PC-9 (cell line): ENCODE measurements around the gene SNPH. TPM values are rescaled to one million over a fixed set of nuclear protein-coding genes. Genes with fewer than 3 reads are reported as not detected.
"Not testable (repeated sequence)": the region's sequence is repeated elsewhere in the genome, so short reads cannot be mapped to it uniquely, and the experiment has no call there.

Experiments
- BruUV-seq: library from RNA; stranded (reverse); fragments of 400-500 nt; replicated peaks from 2 replicates; lab custom pipeline; 2021; lab: Mats Ljungman, UMichigan
- CTCF ChIA-PET: fragments of 300-600 bp; sonication (Branson Sonifier 250); formaldehyde crosslinking; loops from one replicate; lab custom pipeline; 2022; ENCODE audit warnings: antibody characterized with exemption; lab: Charles Lee
- POLR2A ChIA-PET: fragments of 300-600 bp; sonication (Branson Sonifier 250); formaldehyde crosslinking; loops from one replicate; lab custom pipeline; 2022; ENCODE audit warnings: antibody characterized with exemption; ENCODE audit not compliant: unreplicated experiment; lab: Charles Lee
- DNase-seq, 2 experiments: peaks; one replicate each; pipeline versions ENCODE4 v3.0.0 to v3.0.0-alpha.2; 2015 to 2022; ENCODE audit warnings: mixed read lengths in 1 of 2
- H2AFZ ChIP-seq: fragments of 200-600 bp; sonication (generic); 2 replicates; pipeline ENCODE4 v1.8.1; 2017; ENCODE audit warnings: antibody characterized with exemption
- H3F3A ChIP-seq: fragments of 200-600 bp; sonication (generic); 2 replicates; pipeline ENCODE4 v1.8.1; 2017; ENCODE audit warnings: antibody characterized with exemption, mild to moderate bottlenecking, low read depth; ENCODE audit not compliant: insufficient read depth
- H3K27ac ChIP-seq: fragments of 200-600 bp; sonication (generic); 2 replicates; pipeline ENCODE4 v1.6.1; 2016; ENCODE audit warnings: mixed run types
- H3K27me3 ChIP-seq: fragments of 200-600 bp; sonication (generic); 2 replicates; pipeline ENCODE4 v1.6.1; 2016; ENCODE audit warnings: low read depth, mixed run types; ENCODE audit not compliant: insufficient read depth
- H3K36me3 ChIP-seq: fragments of 200-600 bp; sonication (generic); 2 replicates; pipeline ENCODE4 v1.6.1; 2016; ENCODE audit warnings: low read depth, mixed run types
- H3K4me1 ChIP-seq: fragments of 200-600 bp; sonication (generic); replicated peaks from 2 replicates; pipeline ENCODE4 v1.6.1; 2016; ENCODE audit warnings: mixed run types; ENCODE audit not compliant: insufficient read depth
- H3K4me2 ChIP-seq: fragments of 200-600 bp; sonication (generic); 2 replicates; pipeline ENCODE4 v1.6.1; 2017; ENCODE audit warnings: mixed run types
- H3K4me3 ChIP-seq: fragments of 200-600 bp; sonication (generic); 2 replicates; pipeline ENCODE4 v1.6.1; 2016; ENCODE audit warnings: mixed run types
- H3K79me2 ChIP-seq: fragments of 200-600 bp; sonication (generic); 2 replicates; pipeline ENCODE4 v1.6.1; 2017; ENCODE audit warnings: low read depth, mixed run types
- H3K9me2 ChIP-seq: fragments of 200-600 bp; sonication (generic); 2 replicates; pipeline ENCODE4 v1.8.1; 2017; ENCODE audit warnings: mild to moderate bottlenecking; ENCODE audit not compliant: insufficient read depth
- H3K9me3 ChIP-seq: fragments of 200-600 bp; sonication (generic); 2 replicates; pipeline ENCODE4 v1.8.1; 2016; ENCODE audit warnings: low read depth; ENCODE audit not compliant: insufficient read depth
- H4K20me1 ChIP-seq: fragments of 200-600 bp; sonication (generic); 2 replicates; pipeline ENCODE4 v1.8.1; 2017; ENCODE audit not compliant: insufficient read depth
- CTCF ChIP-seq: fragments of 200-600 bp; sonication (generic); conservative IDR thresholded peaks from 2 replicates; pipeline ENCODE4 v1.6.1; 2017; ENCODE audit warnings: mixed run types, antibody characterized with exemption, mild to moderate bottlenecking, moderate library complexity
- EZH2 ChIP-seq: fragments of 200-600 bp; sonication (generic); IDR thresholded peaks from 2 replicates; pipeline ENCODE4 v1.8.0; 2017; ENCODE audit warnings: antibody characterized with exemption, low read depth
- intact Hi-C: fragments of 100-400 bp; cut with micrococcal nuclease; formaldehyde crosslinking; loops from one replicate; pipeline ENCODE4 v1.10.0; 2022; ENCODE audit not compliant: unreplicated experiment
- total RNA-seq: library from RNA; stranded (reverse); gene quantifications from 2 replicates; pipeline ENCODE4 v1.2.3, GENCODE V29; 2021

Gene SNPH
- total RNA-seq, 1 experiment from 2014 or later, result 3.4 TPM

- no peak overlapping the region for H2AFZ ChIP-seq
These were observed 20.5 kb upstream of the SNPH start for GRCh38 chr20:1245578-1245977.

GRCh38 chr20:1247689-1248088 is 18.4 kb upstream of the SNPH start:
- ChIA-PET POLR2A (no interaction called here), CTCF (interaction anchor here (0.6 kb wide), 1 partner anchor 63 kb away, joined by 3 read pairs; the partner anchor contains the start of gene TMEM74B)
- DNase-seq, result no peak
- Histone ChIP-seq H3K4me3 (no peak overlapping the region), H3K9me3 (no peaks in the 10 kb centered on the region), H3K4me1 (no peaks in the 10 kb centered on the region), H3K4me2 (no peak overlapping the region), H2AFZ (no peak overlapping the region), H4K20me1 (no peaks in the 10 kb centered on the region), H3K36me3 (no peaks in the 10 kb centered on the region), H3F3A (no peaks in the 10 kb centered on the region), H3K79me2 (no peaks in the 10 kb centered on the region), H3K9me2 (no peaks in the 10 kb centered on the region), H3K27ac (no peak overlapping the region), H3K27me3 (no peaks in the 10 kb centered on the region)
- BruUV-seq, result no TSS peak
- no peak for TF ChIP-seq EZH2
- TF ChIP-seq CTCF, result no peak
- intact Hi-C loops, result no loop called here

More at GRCh38 chr20:1245578-1245977, 20.5 kb upstream of the SNPH start:
- POLR2A ChIA-PET, result no interaction called here
- no peak overlapping the region for H3K4me3 ChIP-seq
- BruUV-seq, result no TSS peak
- H3K27me3 ChIP-seq, result no peaks in the 10 kb centered on the region
- no peaks in the 10 kb centered on the region for H3K4me1 ChIP-seq
- no peak for DNase-seq
- no peaks in the 10 kb centered on the region for H3K9me2 ChIP-seq
- H3K9me3 ChIP-seq, result no peaks in the 10 kb centered on the region
- no peak for TF ChIP-seq CTCF
- no peak for TF ChIP-seq EZH2
- no peak overlapping the region for H3K27ac ChIP-seq
- intact Hi-C loops, result no loop called here
- H3K79me2 ChIP-seq, result no peaks in the 10 kb centered on the region
- H4K20me1 ChIP-seq, result no peaks in the 10 kb centered on the region
- no peak overlapping the region for H3K4me2 ChIP-seq
- CTCF ChIA-PET, result no interaction called here
- H3K36me3 ChIP-seq, result no peaks in the 10 kb centered on the region
- H3F3A ChIP-seq, result no peaks in the 10 kb centered on the region

GRCh38 chr20:1250282-1250681 is 15.8 kb upstream of the SNPH start:
- BruUV-seq, H3K4me3 ChIP-seq, H3K36me3 ChIP-seq, CTCF ChIA-PET, DNase-seq, H4K20me1 ChIP-seq, intact Hi-C loops, H3F3A ChIP-seq, POLR2A ChIA-PET, H3K9me2 ChIP-seq, H3K4me1 ChIP-seq, H3K27me3 ChIP-seq, H3K27ac ChIP-seq, H3K9me3 ChIP-seq, H3K79me2 ChIP-seq, H3K4me2 ChIP-seq, H2AFZ ChIP-seq: not testable (repeated sequence)

GRCh38 chr20:1252416-1252815 is 13.7 kb upstream of the SNPH start:
- H4K20me1 ChIP-seq, result no peaks in the 10 kb centered on the region
- H3K27me3 ChIP-seq, result no peaks in the 10 kb centered on the region
- no peak overlapping the region for H2AFZ ChIP-seq
- intact Hi-C loops, result no loop called here
- H3K79me2 ChIP-seq, result no peaks in the 10 kb centered on the region
- no peaks in the 10 kb centered on the region for H3K9me3 ChIP-seq
- H3K36me3 ChIP-seq, result no peaks in the 10 kb centered on the region
- H3K4me1 ChIP-seq, result no peaks in the 10 kb centered on the region
- H3K4me3 ChIP-seq, result no peak overlapping the region
- TF ChIP-seq CTCF (no peak), EZH2 (no peak)
- ChIA-PET POLR2A (no interaction called here), CTCF (interaction anchor here (0.5 kb wide), 1 partner anchor 254 kb away, joined by 3 read pairs; no protein-coding TSS in a partner anchor)
- H3F3A ChIP-seq, result no peaks in the 10 kb centered on the region
- H3K4me2 ChIP-seq, result no peak overlapping the region
- DNase-seq, result no peak
- no TSS peak for BruUV-seq
- no peak overlapping the region for H3K27ac ChIP-seq
- no peaks in the 10 kb centered on the region for H3K9me2 ChIP-seq
